ENCODE data around the gene EMC9. TPM values are rescaled to one million over a fixed set of nuclear protein-coding genes. Genes with fewer than 3 reads are reported as not detected.
A peak's percentile ranks its signal among the peaks of the same experiment; 100 is the strongest.

The EMC9 gene
- total and polyA plus RNA-seq, 2 of the 8 experiments (the other 6 are each of a cell fraction or from before 2014, with no cell fraction given), result 38.4 to 47.2 TPM

- H2BK120ac ChIP-seq (replicated peaks; ENCODE audit: low read depth, low read length), result no peak within 1 kb of the TSS
- no peak within 1 kb of the TSS for H2AFZ ChIP-seq (ENCODE audit: low read length)
- WGBS, 2 experiments (ENCODE audit: extremely low coverage in 1 of 2, insufficient coverage in 1 of 2, insufficient read length in 1 of 2, insufficient replicate concordance in 2 of 2, low coverage in 1 of 2, low lambda C conversion rate in 2 of 2, missing lambda C conversion rate in 1 of 2), result 94% methylated on average over 5 of the region's 5 CpGs; no CpG with 5 or more reads in 1 of the 2 experiments
- H4K20me1 ChIP-seq (replicated peaks in 1 of 2; ENCODE audit: control insufficient read depth in 1 of 2, insufficient read depth in 2 of 2, low read length in 2 of 2), result no peaks in the 10 kb centered on the region
- POLR2A ChIA-PET (ENCODE audit: partially characterized antibody), result interaction anchor here (0.6 to 11.1 kb wide), 4 partner anchors 8 to 36 kb away, joined by 3 to 96 read pairs (median 4); partner anchors contain the start of genes DCAF11, EMC9, NRL and PCK2
- H2BK5ac ChIP-seq (ENCODE audit: low read depth, low read length), result no peak within 1 kb of the TSS
- H3K23ac ChIP-seq (ENCODE audit: insufficient read length), result no peak within 1 kb of the TSS
- H2BK20ac ChIP-seq (ENCODE audit: low read length), result no peak within 1 kb of the TSS
- no peaks in the 10 kb centered on the region for H3K79me2 ChIP-seq (ENCODE audit: control insufficient read depth in 1 of 2, insufficient read depth in 2 of 2, low read length in 2 of 2)
- H2BK15ac ChIP-seq (ENCODE audit: low read length), result 0 out of 2 replicates have a peak within 1 kb of the TSS, but pooled peaks have one; percentile 5
- no peak within 1 kb of the TSS for H3K56ac ChIP-seq (replicated peaks; ENCODE audit: insufficient read length, low read depth, low read length)
- no peak within 1 kb of the TSS for H4K8ac ChIP-seq (ENCODE audit: extremely low read depth, insufficient read depth, low read length)
- no peak within 1 kb of the TSS for H3K4me2 ChIP-seq (ENCODE audit: insufficient read depth in 1 of 2, low read depth in 2 of 2, low read length in 2 of 2)
- FAIRE-seq, result no peak
- H4K91ac ChIP-seq (replicated peaks; ENCODE audit: insufficient read length, low read length), result no peak within 1 kb of the TSS
- no peaks in the 10 kb centered on the region for H3K9me3 ChIP-seq (ENCODE audit: insufficient read depth in 2 of 2, low read depth in 1 of 2, low read length in 1 of 2)
- no peaks in the 10 kb centered on the region for H3K27me3 ChIP-seq (replicated peaks in 1 of 4; ENCODE audit: control insufficient read depth in 3 of 4, extremely low read depth in 1 of 4, insufficient read depth in 3 of 4, low read length in 3 of 4)
- DNase-seq (ENCODE audit: low read depth in 1 of 2, low spot score in 2 of 2), result no peak
- H3K9ac ChIP-seq (replicated peaks in 1 of 4; ENCODE audit: extremely low read depth in 1 of 4, low read depth in 3 of 4, low read length in 3 of 4), result no peak within 1 kb of the TSS
- no peaks in the 10 kb centered on the region for H3K79me1 ChIP-seq (ENCODE audit: low read depth, low read length)
- no peak within 1 kb of the TSS for H3K4me3 ChIP-seq (ENCODE audit: extremely low read depth in 1 of 4, insufficient read depth in 2 of 4, low read depth in 3 of 4, low read length in 4 of 4)
- H3K27ac ChIP-seq (ENCODE audit: low read depth, low read length), result no peak within 1 kb of the TSS
- no peak within 1 kb of the TSS for H3K4ac ChIP-seq (replicated peaks; ENCODE audit: insufficient read length, low read depth, low read length)
- no peak within 1 kb of the TSS for H4K5ac ChIP-seq (ENCODE audit: insufficient read length, low read depth, low read length)
- no peaks in the 10 kb centered on the region for H3K36me3 ChIP-seq (ENCODE audit: control insufficient read depth in 2 of 4, insufficient read depth in 4 of 4, low read length in 3 of 4)
- no peak within 1 kb of the TSS for H3K14ac ChIP-seq (ENCODE audit: insufficient read length)
- no peaks in the 10 kb centered on the region for H3K4me1 ChIP-seq (replicated peaks in 1 of 4; ENCODE audit: control insufficient read depth in 3 of 4, insufficient read depth in 4 of 4, low read length in 3 of 4)
- H2AK5ac ChIP-seq (ENCODE audit: low read depth, low read length), result no peak within 1 kb of the TSS
- no peak within 1 kb of the TSS for H2BK12ac ChIP-seq (ENCODE audit: low read depth, low read length)
- CTCF ChIA-PET (ENCODE audit: partially characterized antibody), result interaction anchor here (0.9 kb wide), 2 partner anchors 22 to 141 kb away, joined by 3 read pairs; partner anchors contain the start of gene RABGGTA
- H3K23me2 ChIP-seq (ENCODE audit: low read depth, low read length), result peaks cover under 1% of the 10 kb centered on the region; the same call in 1 of the 2 replicates
- H3K18ac ChIP-seq (ENCODE audit: extremely low read depth, low read length), result no peak within 1 kb of the TSS
- TF ChIP-seq CBX5 (IDR thresholded peaks at IDR 0.05; ENCODE audit: low read depth, low read length), result no peak
- no peak for TF ChIP-seq YY1 (IDR thresholded peaks at IDR 0.05; ENCODE audit: low read depth, low read length)
- no peak for TF ChIP-seq POU5F1 (IDR thresholded peaks at IDR 0.05; ENCODE audit: low read depth, low read length)
- no peak for TF ChIP-seq NANOG (IDR thresholded peaks at IDR 0.05; ENCODE audit: insufficient read depth, low read depth, low read length, poor library complexity, severe bottlenecking)
- no peak for TF ChIP-seq JUN (IDR thresholded peaks at IDR 0.05; ENCODE audit: low read depth, low read length)
- no peak for TF ChIP-seq RXRA (IDR thresholded peaks at IDR 0.05; ENCODE audit: insufficient read depth, low read depth, low read length)
- TF ChIP-seq RFX5 (IDR thresholded peaks at IDR 0.05; ENCODE audit: borderline replicate concordance, low read depth, low read length), result no peak
- no peak for TF ChIP-seq TBP (IDR thresholded peaks at IDR 0.05; ENCODE audit: low read depth, low read length)
- no peak for TF ChIP-seq SP1 (IDR thresholded peaks at IDR 0.05; ENCODE audit: low read depth, low read length)
- no peak for TF ChIP-seq TAF1 (IDR thresholded peaks at IDR 0.05; ENCODE audit: low read depth, low read length)
- TF ChIP-seq RNF2 (IDR thresholded peaks at IDR 0.05; ENCODE audit: borderline replicate concordance, low read depth, low read length, missing control alignments, poor library complexity, severe bottlenecking), result no peak
- TF ChIP-seq CREB1 (IDR thresholded peaks at IDR 0.05), result no peak
- no peak for TF ChIP-seq SP4 (IDR thresholded peaks at IDR 0.05; ENCODE audit: low read length)
- no peak for TF ChIP-seq CHD1 (IDR thresholded peaks at IDR 0.05; ENCODE audit: low read depth, low read length)
- no peak for TF ChIP-seq EZH2 (IDR thresholded peaks at IDR 0.05; ENCODE audit: low read depth, low read length, severe bottlenecking)
Measured at GRCh38 chr14:24130380-24130716, 11.0 kb downstream of the EMC9 start, which contains the start of gene FITM1. Gene FITM1, plus strand, starts transcription at chr14:24130659. Its CDS starts 905 bp downstream, at chr14:24131564.

Data from H1 (cell line).